HG02840 (cell line): ENCODE data around the gene PDHA2.
"Not testable (repeated sequence)": the region's sequence is repeated elsewhere in the genome, so short reads cannot be mapped to it uniquely, and the experiment has no call there.

Experiments used
- ATAC-seq: cut with Tn5 transposase; IDR thresholded peaks from one replicate; pipeline ENCODE4 v1.9.1; 2021; ENCODE audit warnings: mild to moderate bottlenecking, moderate library complexity, moderate number of reproducible peaks; ENCODE audit not compliant: unreplicated experiment, low FRiP score

The PDHA2 gene

DNA sequence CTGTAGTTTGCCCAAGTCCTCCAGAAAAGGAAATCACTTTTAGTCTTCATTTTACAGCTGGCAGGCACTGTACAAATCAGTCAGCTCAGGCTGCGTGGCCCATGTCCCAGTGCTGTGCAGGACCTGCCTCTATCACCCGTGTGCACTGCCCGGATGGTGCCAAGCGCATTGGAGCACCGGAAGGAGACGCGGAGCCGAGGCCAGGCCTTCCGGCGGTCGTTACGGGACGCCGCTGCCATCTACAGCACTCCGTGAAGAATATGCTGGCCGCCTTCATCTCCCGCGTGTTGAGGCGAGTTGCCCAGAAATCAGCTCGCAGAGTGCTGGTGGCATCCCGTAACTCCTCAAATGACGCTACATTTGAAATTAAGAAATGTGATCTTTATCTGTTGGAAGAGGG, at the start of gene PDHA2:
PDHA2 (plus strand) TSS at position 203 of the 400 bp plus-strand sequence; CDS start at position 261, 58 bp downstream.
- no peak for ATAC-seq

DNA sequence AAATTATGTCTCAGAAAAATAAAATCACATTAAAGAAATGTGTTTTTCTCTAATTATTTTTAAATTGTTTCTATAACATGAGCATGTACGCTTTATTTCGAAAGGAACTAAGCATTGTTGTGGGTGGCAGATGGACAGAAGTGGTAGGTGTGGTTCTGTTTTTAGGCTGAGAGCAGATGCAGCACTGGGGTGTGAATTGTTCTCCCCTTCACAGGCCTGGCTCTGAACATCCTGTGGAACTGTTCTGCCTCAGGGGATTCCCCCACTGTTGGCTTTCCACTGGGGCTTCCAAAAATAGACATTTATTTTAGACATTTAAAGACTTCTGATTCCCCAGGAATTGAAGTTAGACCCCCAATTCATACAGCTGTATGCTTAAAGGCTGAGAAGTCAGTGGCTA, 41.9 kb upstream of the PDHA2 start:
- no peak for ATAC-seq

DNA sequence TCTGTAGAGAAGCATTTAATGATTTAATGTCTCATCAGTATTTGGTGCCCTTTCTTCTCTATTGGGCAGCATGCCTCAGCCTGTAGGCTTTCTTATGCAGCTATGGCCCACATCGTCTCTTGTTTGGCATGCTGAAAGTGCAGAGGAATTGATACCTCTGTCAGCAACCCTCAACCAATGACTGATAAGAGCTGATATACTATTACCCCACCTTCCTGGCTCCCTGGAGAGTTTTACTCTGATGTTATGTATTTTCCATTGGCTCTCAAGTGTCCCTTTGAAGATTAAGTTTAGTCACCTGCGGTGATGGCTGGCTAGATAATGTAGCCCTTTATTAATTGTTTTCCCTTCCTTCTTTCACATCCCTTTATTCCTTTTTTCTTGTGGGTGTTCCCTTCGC, 41.2 kb upstream of the PDHA2 start:
- ATAC-seq: no peak

DNA sequence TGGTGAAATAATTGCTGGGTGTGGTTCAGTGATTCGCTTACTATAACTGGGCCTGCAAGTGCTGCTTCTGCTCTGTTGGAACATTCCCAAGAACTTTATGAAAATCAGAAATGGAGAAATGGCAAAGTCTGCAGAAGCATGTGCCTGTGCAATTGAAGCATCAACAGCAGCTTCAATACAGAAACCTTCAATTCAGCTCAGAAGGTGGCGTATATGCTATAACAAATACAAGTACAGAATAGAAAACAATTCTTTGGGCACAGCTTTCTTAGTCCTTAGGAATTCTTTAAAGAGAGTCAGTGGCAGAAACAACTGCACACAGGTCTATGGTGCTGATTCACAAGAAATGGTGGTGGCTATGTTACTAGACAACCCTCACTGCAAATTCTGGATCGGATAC, 18.0 kb upstream of the PDHA2 start:
- ATAC-seq: no peak

DNA sequence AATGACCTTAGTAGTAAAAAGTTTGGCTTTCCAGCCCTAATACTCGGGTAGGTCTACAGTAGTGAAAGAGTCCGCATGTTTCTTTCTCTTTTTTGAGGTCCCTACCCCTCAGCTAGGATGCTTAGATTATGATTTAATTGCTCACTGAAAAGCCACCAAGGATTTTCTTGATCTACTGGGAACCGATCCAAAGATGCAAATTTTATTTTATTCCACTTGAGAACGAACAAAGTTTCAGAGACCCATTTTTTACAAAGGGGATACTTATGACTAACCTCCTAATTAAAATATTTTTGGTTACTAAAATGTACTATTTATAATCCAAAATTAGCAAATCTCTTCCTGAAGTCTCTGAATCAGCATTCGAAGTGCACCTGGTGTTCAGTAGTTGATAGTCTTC, 14.3 kb upstream of the PDHA2 start:
- no peak for ATAC-seq

DNA sequence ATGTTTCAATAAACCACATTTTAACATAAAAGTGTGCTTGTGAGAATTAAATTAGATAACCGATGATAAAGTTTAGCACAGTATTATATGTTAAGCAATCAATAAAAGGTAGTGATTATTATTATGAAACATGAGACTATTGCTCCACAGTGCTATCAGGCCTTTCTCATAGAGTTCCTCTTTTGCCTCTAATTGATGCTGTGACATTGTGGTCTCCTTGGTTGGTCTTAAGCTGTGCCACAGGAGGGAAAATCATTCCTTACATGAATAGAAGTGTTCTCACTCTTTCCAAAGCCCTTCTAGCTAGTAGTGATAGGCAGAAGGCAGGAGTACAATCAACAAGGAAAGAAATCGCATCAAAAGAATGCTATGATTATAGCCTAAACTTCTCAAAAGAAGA, 9.2 kb upstream of the PDHA2 start:
- no peak for ATAC-seq

DNA sequence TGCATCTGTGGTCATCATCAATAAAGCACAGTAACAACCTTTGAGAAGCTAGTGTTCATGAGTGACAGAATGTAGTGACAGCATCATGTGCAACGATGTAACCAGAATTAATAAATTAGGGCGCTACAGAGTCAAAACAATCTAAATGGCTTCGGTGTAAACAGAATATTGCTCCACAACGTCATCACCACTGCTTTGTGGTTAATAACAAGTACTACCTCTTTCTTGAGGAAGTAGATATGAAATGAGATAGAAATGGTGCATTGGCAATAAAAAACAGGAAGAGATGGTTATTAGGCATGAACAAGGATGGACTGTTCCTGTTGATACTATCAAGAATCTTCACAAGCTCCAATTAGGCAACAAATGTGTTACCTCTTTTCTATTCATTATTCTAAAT, 8.7 kb upstream of the PDHA2 start:
- ATAC-seq: no peak

DNA sequence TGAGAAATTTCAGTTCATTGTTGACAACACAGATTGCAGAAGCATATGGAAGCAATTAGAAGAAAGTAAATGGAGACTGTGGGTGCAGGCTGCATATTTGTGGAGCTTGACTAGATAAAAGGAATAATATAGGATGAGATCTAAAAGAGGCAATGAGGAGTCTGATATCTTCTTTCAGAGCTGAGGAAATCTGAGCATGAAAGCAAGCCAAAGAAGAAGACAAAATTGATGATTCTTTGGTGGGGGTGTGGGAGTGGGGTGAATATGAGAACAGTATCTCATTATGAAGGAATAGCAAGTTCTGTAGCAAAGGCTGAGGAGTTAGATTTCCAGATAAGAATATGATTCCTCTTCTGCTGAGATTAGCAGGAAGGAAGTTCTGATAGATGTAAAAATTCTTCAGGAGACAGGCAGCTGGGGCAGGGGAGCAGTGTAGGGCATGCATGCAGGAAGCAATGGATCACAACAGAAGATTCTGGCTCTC, 6.1 kb upstream of the PDHA2 start:
- no peak for ATAC-seq

DNA sequence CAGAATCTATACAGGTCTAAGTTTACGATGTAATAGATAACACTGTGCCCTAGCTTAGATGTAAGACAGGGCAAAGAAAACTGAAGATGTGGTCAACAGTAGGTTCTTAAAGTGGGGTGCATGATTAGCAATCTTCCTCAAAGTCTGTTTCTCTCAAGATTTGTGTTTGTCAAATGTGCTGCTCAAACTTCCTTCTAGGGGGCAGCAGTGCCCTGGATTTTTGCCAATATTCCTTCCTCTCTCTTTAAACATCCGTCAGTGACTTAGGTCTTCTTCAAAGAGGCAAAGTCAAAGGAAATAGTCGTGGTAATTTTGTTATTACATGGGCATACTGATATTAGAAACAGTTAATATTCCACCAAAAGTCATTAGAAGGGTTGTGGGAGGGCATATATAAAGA, 4.2 kb upstream of the PDHA2 start:
- no peak for ATAC-seq

DNA sequence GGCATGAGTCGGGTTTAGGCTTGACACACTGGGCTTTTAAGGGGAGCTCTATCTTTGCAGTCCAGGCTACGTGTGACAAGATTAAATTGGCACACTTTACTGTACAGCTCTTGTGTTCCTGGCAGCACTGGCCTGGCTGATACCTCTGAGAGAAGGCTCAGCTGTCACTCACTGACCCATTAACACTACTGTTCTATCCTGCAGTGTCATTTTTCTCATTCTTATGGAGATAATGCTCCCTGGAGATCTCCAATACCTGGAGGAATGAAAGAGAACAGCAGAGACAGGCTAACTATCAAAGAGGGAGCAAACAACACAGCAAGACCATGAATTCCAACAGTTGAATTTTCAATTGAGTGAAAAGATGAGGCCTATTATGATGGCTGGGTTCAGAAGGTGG, 1.7 kb upstream of the PDHA2 start:
- no peak for ATAC-seq

DNA sequence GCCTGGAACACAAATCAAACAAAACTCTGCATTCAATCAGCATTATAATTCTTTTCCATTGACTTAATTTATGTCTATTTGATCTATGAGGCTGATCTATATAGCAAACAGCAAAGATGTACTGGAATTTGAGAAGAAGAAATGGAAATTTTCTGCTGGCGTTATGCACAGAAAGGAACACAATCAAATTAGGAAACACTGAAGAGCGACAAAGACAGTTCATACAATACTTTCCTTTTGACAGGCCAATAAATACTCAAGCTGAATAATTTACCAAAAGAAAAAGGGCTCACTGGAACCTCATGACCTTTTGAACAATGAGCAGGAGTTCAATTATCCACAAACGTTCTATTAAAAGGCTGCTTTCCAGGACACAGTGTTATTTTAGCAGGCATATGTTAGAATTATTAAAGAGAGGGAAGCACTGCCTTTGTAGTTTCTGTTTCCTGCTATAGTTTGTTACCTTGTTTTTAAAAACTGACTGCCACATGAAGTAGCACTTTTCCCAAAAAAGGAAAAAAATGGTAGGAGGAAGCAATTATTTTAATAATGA, 8.1 kb downstream of the PDHA2 start:
- no peak for ATAC-seq

DNA sequence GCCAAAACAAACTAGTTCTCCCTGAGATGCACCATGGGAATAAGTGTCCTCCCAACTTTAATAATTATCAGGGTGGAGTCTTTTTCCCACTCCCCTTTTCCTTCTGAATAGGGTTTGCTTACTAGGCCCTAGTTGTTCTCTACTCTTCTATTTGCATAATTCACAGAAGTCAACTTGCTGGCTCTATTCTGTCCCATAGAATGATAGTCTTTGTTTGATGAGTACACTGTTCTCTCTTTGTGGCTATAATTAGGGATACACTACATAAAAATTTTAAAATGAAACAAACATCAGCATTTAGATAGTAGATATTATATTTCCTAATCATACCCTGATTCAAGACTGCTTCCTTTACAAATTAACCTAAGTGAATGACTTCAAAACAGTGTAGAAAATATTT, 10.3 kb downstream of the PDHA2 start:
- ATAC-seq: no peak

DNA sequence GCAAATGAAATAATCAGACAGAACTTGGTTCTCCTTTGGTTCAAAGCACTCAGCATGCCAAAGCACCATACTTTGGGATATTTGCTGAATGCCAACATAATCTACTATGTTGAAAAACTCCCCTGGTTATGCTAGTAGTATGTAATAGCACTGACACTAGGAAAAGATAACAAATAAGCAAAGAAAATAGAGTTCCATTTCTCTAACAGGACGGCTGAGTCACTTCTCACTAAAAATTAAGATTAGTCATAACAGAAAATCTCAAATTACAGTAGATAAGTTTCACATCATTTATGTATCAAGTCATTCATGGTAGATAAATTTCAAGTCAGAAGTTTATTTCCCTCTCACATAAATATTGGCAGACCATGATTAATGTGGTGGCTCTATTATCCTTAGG, 17.9 kb downstream of the PDHA2 start:
- no peak for ATAC-seq

DNA sequence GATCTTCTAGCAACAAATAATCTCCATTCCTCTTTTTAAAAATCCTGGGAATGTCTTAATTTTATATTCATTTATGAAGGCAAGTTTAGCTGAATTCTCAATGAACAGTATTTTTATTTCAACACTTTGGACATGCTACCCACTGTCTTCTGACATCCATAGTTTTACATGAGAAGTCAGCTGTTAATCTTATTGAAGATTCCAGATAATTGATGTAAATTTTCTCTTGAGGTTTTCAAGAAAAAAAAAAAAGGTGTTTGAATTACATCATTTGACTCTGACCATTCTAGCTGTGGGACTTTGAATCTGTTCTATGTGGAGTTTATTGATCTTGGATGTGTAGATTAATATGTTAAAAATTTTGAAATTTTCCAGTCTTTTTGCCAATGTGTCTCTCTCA, 28.0 kb downstream of the PDHA2 start:
- no peak for ATAC-seq

DNA sequence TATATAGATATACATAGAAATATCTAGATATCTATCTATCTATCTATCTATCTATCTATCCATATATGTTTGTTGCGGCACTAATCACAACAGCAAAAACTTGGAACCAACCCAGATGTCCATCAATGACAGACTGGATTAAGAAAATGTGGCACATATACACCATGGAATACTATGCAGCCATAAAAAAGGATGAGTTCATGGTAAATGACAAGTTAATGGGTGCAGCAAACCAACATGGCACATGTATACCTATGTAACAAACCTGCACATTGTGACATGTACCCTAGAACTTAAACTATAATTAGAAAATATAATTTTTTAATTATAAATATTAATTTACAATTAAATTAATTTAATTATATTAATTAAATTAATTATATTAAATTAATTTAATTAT, 29.5 kb downstream of the PDHA2 start:
- ATAC-seq: not testable (repeated sequence)

DNA sequence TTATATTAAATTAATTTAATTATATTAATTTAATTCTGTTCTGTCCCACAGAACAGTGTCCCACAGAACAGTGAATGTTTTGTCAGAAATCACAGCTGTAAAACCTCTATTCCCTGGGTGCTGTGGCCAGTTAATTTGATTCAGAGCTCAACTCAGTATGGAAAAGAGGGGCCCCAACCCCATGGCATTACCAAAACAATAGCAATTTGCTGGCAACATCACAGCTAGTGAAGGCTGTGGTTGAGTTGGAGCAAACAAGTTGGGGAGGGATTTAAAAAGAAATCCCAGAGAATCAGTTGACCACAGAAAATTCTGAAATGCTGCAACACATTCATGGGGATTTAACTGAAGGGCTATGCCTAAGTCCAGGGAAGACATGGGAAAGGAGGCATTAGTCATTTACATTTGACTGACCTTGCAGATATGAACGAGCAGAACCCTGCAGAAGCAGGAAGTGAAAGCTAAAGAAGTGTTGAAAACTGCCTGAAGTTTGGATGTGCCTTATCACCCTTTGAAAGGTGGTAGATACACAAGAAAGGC, 30.1 kb downstream of the PDHA2 start:
- no peak for ATAC-seq

DNA sequence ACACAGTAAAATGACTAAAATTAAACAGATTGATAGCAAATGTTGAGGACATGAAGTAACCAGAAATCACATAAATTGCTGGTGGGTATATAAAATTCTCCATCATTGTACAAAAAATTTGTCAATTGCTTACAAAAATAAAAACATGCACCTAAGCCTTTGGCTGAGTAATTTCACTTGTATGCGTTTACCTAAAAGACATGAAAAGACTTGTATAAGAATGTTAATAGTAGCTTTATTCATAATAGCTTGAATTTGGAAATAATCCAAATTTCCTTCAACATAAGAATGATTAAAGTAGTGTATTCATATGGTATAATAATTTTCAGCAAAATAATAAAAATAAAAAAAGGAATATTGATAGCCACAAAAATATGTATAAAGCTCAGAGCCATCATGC, 37.7 kb downstream of the PDHA2 start:
- ATAC-seq: no peak

DNA sequence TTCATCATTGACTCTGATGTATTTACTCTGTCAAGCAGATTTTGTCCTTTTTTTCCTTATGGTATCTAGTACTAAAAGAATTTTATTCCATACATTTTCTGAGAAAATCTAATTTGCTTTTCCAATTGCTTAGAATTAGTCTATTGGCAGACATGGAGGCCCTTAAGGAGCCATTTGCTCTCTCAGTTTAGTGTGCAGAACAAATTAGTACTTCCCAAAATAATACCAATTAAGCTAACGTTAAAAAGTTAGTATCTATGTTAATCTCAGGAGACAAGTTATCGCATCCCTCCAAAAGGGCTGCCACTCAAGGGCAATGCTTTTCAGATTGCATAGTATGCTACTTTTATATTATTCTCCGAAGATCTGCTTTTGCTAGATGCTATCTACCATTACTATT, 47.7 kb downstream of the PDHA2 start:
- no peak for ATAC-seq

DNA sequence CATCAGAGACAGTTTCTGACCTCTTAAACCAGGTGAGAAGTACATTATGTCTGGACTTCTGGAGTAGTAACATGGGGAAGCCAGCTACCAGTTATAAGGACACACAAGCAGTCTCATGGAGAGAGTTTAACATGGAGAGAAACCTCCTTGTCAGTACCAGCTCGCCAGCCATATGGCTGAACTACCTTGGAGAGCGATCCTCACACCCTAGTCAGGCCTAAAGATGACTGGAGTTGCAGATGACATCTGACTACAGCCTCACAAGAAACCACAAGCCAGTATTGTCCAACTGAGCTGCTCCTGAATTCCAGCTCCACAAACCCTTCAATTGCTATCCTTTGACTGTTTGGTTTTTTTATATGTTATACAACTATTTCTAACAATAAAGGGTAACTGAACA, 49.8 kb downstream of the PDHA2 start:
- no peak for ATAC-seq
